ENCODE results near the gene CRISP3.

The CRISP3 gene

DNA sequence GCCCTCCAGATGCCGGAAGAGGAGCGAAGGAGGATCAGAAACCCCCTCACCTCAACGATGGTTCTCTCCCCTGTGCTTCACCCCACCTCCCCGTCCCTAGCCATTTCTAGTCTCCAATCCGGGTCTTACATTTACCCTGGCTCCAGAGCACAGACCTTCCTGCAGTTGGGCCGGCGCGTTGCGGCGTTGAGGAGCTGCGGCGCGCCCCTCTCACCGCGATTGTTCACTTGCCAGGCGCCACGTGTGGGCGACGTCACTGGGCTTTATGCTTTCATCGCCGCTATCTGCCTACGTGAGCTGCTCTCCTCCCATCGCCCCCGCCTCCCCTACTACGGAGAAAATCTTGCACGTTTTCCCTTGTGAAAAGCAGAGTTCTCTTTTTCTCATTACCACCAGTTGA is 30.8 kb downstream of the CRISP3 start, which contains the start of gene CRISP2:
TSS of gene CRISP2 (minus strand) at position 198 of the 400 bp plus-strand sequence. CDS start 4,347 bp downstream, outside the sequence.
- H3K4me3 ChIP-seq (ENCODE audit: low read length), result no peak within 1 kb of the TSS
- no peaks in the 10 kb centered on the region for H3K4me1 ChIP-seq (ENCODE audit: control insufficient read depth, low read length)
- TF ChIP-seq EZH2phosphoT487 (IDR thresholded peaks at IDR 0.05; ENCODE audit: borderline replicate concordance, low read length), result no peak
- no peaks in the 10 kb centered on the region for H3K9me2 ChIP-seq (replicated peaks; ENCODE audit: control insufficient read depth, low read length)
- no peaks in the 10 kb centered on the region for H3K79me2 ChIP-seq (ENCODE audit: control insufficient read depth, low read length)
- H3F3A ChIP-seq (ENCODE audit: control insufficient read depth, insufficient read depth), result no peaks in the 10 kb centered on the region
- no peak within 1 kb of the TSS for H3K27ac ChIP-seq (ENCODE audit: low read depth, low read length)
- H3K36me3 ChIP-seq (ENCODE audit: control insufficient read depth, low read length), result no peaks in the 10 kb centered on the region
- H3K27me3 ChIP-seq (ENCODE audit: control insufficient read depth, low read length), result no peaks in the 10 kb centered on the region
- H4K20me1 ChIP-seq (ENCODE audit: control insufficient read depth, insufficient read depth, low read depth, low read length), result no peaks in the 10 kb centered on the region
- H3K4me2 ChIP-seq (ENCODE audit: low read length), result no peak within 1 kb of the TSS
- H3K9me3 ChIP-seq (ENCODE audit: control insufficient read depth, insufficient read depth, low read length), result peaks cover 3% of the 10 kb centered on the region; the same call in 1 of the 2 replicates

GRCh38 chr6:49698478-49698877 is 45.7 kb downstream of the CRISP3 start:
- no peaks in the 10 kb centered on the region for H3F3A ChIP-seq (ENCODE audit: control insufficient read depth, insufficient read depth)
- H3K27ac ChIP-seq (ENCODE audit: low read depth, low read length), result no peak overlapping the region
- no peaks in the 10 kb centered on the region for H3K36me3 ChIP-seq (ENCODE audit: control insufficient read depth, low read length)
- no peak overlapping the region for H3K4me3 ChIP-seq (ENCODE audit: low read length)
- H3K27me3 ChIP-seq (ENCODE audit: control insufficient read depth, low read length), result no peaks in the 10 kb centered on the region
- no peaks in the 10 kb centered on the region for H4K20me1 ChIP-seq (ENCODE audit: control insufficient read depth, insufficient read depth, low read depth, low read length)
- no peaks in the 10 kb centered on the region for H3K79me2 ChIP-seq (ENCODE audit: control insufficient read depth, low read length)
- no peaks in the 10 kb centered on the region for H3K9me3 ChIP-seq (ENCODE audit: control insufficient read depth, insufficient read depth, low read length)
- H3K4me2 ChIP-seq (ENCODE audit: low read length), result no peak overlapping the region
- no peak for TF ChIP-seq EZH2phosphoT487 (IDR thresholded peaks at IDR 0.05; ENCODE audit: borderline replicate concordance, low read length)
- TF ChIP-seq, protein P1, sequence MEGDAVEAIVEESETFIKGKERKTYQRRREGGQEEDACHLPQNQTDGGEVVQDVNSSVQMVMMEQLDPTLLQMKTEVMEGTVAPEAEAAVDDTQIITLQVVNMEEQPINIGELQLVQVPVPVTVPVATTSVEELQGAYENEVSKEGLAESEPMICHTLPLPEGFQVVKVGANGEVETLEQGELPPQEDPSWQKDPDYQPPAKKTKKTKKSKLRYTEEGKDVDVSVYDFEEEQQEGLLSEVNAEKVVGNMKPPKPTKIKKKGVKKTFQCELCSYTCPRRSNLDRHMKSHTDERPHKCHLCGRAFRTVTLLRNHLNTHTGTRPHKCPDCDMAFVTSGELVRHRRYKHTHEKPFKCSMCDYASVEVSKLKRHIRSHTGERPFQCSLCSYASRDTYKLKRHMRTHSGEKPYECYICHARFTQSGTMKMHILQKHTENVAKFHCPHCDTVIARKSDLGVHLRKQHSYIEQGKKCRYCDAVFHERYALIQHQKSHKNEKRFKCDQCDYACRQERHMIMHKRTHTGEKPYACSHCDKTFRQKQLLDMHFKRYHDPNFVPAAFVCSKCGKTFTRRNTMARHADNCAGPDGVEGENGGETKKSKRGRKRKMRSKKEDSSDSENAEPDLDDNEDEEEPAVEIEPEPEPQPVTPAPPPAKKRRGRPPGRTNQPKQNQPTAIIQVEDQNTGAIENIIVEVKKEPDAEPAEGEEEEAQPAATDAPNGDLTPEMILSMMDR (IDR thresholded peaks at IDR 0.05; ENCODE audit: low read depth, low read length, poor library complexity, severe bottlenecking), result no peak
- no peaks in the 10 kb centered on the region for H3K4me1 ChIP-seq (ENCODE audit: control insufficient read depth, low read length)
- no peaks in the 10 kb centered on the region for H3K9me2 ChIP-seq (replicated peaks; ENCODE audit: control insufficient read depth, low read length)

DNA sequence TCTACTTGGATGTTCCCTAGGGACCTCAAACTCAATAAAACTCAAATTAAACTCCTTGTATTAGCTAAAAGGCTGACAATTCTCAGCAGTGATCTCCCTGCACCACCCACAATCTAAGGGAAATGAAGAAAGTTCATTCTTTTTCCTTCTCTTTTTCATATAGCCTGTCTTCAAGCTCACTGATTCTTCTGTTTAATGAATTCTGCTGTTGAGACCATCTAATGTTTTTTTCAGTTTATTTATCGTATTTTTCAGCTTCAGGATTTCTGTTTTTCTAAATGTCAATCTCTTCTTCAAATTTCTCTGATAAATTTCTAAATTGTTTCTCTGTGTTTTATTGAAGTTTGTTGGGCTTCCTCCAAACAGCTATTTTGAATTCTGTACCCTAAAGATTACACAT is 50.7 kb downstream of the CRISP3 start:
- Histone ChIP-seq H3K4me2 (ENCODE audit: low read length) (no peak overlapping the region), H3K36me3 (ENCODE audit: control insufficient read depth, low read length) (no peaks in the 10 kb centered on the region), H3K4me1 (ENCODE audit: control insufficient read depth, low read length) (no peaks in the 10 kb centered on the region), H3K27me3 (ENCODE audit: control insufficient read depth, low read length) (no peaks in the 10 kb centered on the region), H3K27ac (ENCODE audit: low read depth, low read length) (no peak overlapping the region), H3F3A (ENCODE audit: control insufficient read depth, insufficient read depth) (no peaks in the 10 kb centered on the region), H3K9me3 (ENCODE audit: control insufficient read depth, insufficient read depth, low read length) (no peaks in the 10 kb centered on the region), H3K79me2 (ENCODE audit: control insufficient read depth, low read length) (no peaks in the 10 kb centered on the region), H4K20me1 (ENCODE audit: control insufficient read depth, insufficient read depth, low read depth, low read length) (no peaks in the 10 kb centered on the region), H3K4me3 (ENCODE audit: low read length) (no peak overlapping the region), H3K9me2 (replicated peaks; ENCODE audit: control insufficient read depth, low read length) (no peaks in the 10 kb centered on the region)
- TF ChIP-seq, protein P1 (IDR thresholded peaks at IDR 0.05; ENCODE audit: low read depth, low read length, poor library complexity, severe bottlenecking), result no peak
- TF ChIP-seq EZH2phosphoT487 (IDR thresholded peaks at IDR 0.05; ENCODE audit: borderline replicate concordance, low read length), result no peak

DNA sequence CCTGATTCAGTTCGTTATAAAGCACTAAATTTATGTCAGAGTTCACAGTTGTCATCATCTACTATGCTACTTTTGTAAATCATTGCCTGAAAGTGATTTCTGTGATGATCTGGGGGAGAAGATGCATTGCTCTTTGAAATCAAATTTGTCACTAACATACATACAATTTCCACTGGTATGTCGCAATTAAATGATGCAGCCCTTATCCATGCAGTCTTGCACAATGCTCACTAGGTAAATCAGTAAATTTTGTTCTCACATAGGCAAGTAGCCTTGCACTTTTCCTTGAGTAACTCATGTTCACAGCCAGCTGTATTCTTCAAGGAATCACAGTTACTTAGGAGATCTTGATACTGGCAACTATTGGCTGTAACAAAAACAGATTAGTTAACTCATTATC is 51.7 kb downstream of the CRISP3 start:
- Histone ChIP-seq H3K27me3 (ENCODE audit: control insufficient read depth, low read length) (no peaks in the 10 kb centered on the region), H3K27ac (ENCODE audit: low read depth, low read length) (no peak overlapping the region), H3K36me3 (ENCODE audit: control insufficient read depth, low read length) (no peaks in the 10 kb centered on the region), H3K9me2 (replicated peaks; ENCODE audit: control insufficient read depth, low read length) (no peaks in the 10 kb centered on the region), H3K79me2 (ENCODE audit: control insufficient read depth, low read length) (no peaks in the 10 kb centered on the region), H3K4me2 (ENCODE audit: low read length) (no peak overlapping the region), H3K4me1 (ENCODE audit: control insufficient read depth, low read length) (no peaks in the 10 kb centered on the region), H4K20me1 (ENCODE audit: control insufficient read depth, insufficient read depth, low read depth, low read length) (no peaks in the 10 kb centered on the region), H3F3A (ENCODE audit: control insufficient read depth, insufficient read depth) (no peaks in the 10 kb centered on the region), H3K4me3 (ENCODE audit: low read length) (no peak overlapping the region), H3K9me3 (ENCODE audit: control insufficient read depth, insufficient read depth, low read length) (no peaks in the 10 kb centered on the region)
- TF ChIP-seq, protein P1 (IDR thresholded peaks at IDR 0.05; ENCODE audit: low read depth, low read length, poor library complexity, severe bottlenecking), result no peak
- no peak for TF ChIP-seq EZH2phosphoT487 (IDR thresholded peaks at IDR 0.05; ENCODE audit: borderline replicate concordance, low read length)
